C4-2B (cell line): ENCODE measurements around the gene ANK3.

Source experiments
- ZFX ChIP-seq: fragments of 450-650 bp; IDR thresholded peaks from 2 replicates; pipeline ENCODE4 v1.6.1; 2017
- TF ChIP-seq, protein P1 (sequence below): fragments of 450-650 bp; conservative IDR thresholded peaks from 2 replicates; pipeline ENCODE4 v1.5.1; 2017; ENCODE audit warnings: mild to moderate bottlenecking

DNA sequence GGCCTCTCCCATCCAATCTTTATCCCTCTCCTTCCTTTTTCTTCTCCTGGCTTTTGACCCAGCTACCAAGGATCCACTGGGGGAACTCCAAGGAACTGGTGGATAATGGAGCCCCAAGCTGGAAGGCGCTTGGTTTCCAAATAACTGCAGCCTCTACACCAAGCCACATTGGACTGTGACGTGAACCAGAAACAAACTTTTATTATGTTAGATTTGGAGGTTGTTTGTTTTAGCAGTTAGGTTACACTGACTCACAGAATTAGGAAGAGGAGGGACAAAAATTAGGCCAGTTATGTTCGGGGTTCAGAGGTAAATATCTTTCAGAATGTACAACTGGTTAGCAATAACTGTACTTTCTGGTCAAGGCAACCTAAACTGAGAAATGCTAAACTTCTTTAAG is 21.3 kb upstream of the ANK3 start:
- TF ChIP-seq, protein P1, sequence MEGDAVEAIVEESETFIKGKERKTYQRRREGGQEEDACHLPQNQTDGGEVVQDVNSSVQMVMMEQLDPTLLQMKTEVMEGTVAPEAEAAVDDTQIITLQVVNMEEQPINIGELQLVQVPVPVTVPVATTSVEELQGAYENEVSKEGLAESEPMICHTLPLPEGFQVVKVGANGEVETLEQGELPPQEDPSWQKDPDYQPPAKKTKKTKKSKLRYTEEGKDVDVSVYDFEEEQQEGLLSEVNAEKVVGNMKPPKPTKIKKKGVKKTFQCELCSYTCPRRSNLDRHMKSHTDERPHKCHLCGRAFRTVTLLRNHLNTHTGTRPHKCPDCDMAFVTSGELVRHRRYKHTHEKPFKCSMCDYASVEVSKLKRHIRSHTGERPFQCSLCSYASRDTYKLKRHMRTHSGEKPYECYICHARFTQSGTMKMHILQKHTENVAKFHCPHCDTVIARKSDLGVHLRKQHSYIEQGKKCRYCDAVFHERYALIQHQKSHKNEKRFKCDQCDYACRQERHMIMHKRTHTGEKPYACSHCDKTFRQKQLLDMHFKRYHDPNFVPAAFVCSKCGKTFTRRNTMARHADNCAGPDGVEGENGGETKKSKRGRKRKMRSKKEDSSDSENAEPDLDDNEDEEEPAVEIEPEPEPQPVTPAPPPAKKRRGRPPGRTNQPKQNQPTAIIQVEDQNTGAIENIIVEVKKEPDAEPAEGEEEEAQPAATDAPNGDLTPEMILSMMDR, result no peak
- TF ChIP-seq ZFX, result no peak
